AG09309 (cell line): Measurements from ENCODE around the gene CGB5.

Experiments
- DNase-seq: peaks from one replicate; pipeline ENCODE4 v3.0.0-alpha.2; 2010; ENCODE audit warnings: low read depth
- H3K4me3 ChIP-seq: 2 replicates; pipeline ENCODE4 v1.5.1; 2011; ENCODE audit warnings: mild to moderate bottlenecking, low read depth, low read length, moderate library complexity; ENCODE audit not compliant: control insufficient read depth
- TF ChIP-seq, protein P1 (sequence below): IDR thresholded peaks from 2 replicates; pipeline ENCODE4 v1.5.1; 2011; ENCODE audit warnings: mild to moderate bottlenecking, low read depth, low read length, inconsistent platforms; ENCODE audit not compliant: insufficient read depth, control insufficient read depth; ENCODE audit errors: missing control alignments

CGB5 gene

GRCh38 chr19:49009828-49010227 is 33.8 kb upstream of the CGB5 start:
- TF ChIP-seq, protein P1, sequence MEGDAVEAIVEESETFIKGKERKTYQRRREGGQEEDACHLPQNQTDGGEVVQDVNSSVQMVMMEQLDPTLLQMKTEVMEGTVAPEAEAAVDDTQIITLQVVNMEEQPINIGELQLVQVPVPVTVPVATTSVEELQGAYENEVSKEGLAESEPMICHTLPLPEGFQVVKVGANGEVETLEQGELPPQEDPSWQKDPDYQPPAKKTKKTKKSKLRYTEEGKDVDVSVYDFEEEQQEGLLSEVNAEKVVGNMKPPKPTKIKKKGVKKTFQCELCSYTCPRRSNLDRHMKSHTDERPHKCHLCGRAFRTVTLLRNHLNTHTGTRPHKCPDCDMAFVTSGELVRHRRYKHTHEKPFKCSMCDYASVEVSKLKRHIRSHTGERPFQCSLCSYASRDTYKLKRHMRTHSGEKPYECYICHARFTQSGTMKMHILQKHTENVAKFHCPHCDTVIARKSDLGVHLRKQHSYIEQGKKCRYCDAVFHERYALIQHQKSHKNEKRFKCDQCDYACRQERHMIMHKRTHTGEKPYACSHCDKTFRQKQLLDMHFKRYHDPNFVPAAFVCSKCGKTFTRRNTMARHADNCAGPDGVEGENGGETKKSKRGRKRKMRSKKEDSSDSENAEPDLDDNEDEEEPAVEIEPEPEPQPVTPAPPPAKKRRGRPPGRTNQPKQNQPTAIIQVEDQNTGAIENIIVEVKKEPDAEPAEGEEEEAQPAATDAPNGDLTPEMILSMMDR = no peak
- DNase-seq = no peak

DNA sequence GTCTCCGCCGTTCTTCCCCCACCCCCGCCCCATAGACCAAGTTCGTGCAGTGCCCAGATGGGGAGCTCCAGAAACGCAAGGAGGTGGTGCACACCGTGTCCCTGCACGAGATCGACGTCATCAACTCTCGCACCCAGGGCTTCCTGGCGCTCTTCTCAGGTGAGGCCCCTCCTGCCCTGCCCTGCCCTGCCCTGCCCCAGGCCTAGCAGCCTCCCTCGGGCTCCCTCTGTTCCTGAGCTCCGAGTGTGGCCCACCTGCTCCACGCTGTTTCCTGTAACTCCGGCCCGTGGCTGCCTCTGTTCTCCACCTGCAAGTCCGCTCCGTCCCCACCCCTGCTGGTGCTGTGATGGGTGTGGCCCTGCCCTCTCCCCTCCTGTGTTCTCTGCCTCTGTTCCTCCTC is 33.2 kb upstream of the CGB5 start:
- TF ChIP-seq, protein P1 = no peak
- H3K4me3 ChIP-seq = no peak overlapping the region
- DNase-seq = no peak

More at GRCh38 chr19:49009828-49010227, 33.8 kb upstream of the CGB5 start:
- no peak overlapping the region for H3K4me3 ChIP-seq

GRCh38 chr19:49011194-49011593 is 32.5 kb upstream of the CGB5 start:
- DNase-seq = no peak
- H3K4me3 ChIP-seq = no peak overlapping the region
- TF ChIP-seq, protein P1 = no peak

- no peak for DNase-seq
- H3K4me3 ChIP-seq = no peak overlapping the region
- TF ChIP-seq, protein P1 = no peak
Observed at GRCh38 chr19:49014123-49014869, 29.4 kb upstream of the CGB5 start.

DNA sequence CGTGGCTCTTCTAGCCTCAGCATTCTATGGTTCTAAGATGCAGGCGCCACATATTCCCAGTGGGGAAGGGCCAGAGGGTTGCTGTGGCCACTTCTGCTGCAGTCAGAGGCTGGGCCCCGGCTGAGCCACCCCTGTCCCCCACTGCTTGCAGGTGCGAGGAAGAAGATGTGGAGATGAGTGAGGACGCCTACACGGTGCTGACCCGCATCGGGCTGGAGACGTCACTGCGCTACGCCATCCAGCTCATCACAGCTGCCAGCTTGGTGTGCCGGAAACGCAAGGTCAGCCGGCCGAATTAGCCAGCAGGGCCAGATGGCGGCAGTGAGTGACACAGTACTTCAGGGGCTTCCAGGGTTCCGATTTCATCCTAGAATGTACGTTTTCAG is 28.8 kb upstream of the CGB5 start:
- H3K4me3 ChIP-seq = no peak overlapping the region
- TF ChIP-seq, protein P1 = no peak
- no peak for DNase-seq

GRCh38 chr19:49016067-49016839 is 27.4 kb upstream of the CGB5 start:
- DNase-seq = no peak
- H3K4me3 ChIP-seq = no peak overlapping the region
- TF ChIP-seq, protein P1 = no peak
